ENCODE measurements around the gene FMNL2.
"Not testable (repeated sequence)": the region's sequence is repeated elsewhere in the genome, so short reads cannot be mapped to it uniquely, and the experiment has no call there.

DNA sequence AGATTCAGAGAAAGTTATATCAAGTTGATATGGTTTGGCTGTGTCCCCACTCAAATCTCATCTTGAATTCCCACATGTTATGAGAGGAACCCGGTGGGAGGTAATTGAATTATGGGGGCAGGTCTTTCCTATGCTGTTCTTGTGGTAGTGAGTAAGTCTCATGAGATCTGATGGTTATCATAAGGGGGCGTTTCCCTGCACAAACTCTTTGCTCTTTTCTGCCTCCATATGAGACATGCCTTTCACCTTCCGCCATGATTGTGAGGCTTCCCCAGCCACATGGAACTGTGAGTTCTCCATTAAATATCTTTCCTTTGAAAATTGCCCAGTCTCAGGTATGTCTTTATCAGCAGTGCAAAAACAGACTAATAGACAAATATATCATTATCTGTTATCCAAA lies 187.5 kb downstream of the FMNL2 start:
- not testable (repeated sequence) for TF ChIP-seq POLR2A (IDR thresholded peaks at IDR 0.05; ENCODE audit: low read depth)
- TF ChIP-seq, protein P1, sequence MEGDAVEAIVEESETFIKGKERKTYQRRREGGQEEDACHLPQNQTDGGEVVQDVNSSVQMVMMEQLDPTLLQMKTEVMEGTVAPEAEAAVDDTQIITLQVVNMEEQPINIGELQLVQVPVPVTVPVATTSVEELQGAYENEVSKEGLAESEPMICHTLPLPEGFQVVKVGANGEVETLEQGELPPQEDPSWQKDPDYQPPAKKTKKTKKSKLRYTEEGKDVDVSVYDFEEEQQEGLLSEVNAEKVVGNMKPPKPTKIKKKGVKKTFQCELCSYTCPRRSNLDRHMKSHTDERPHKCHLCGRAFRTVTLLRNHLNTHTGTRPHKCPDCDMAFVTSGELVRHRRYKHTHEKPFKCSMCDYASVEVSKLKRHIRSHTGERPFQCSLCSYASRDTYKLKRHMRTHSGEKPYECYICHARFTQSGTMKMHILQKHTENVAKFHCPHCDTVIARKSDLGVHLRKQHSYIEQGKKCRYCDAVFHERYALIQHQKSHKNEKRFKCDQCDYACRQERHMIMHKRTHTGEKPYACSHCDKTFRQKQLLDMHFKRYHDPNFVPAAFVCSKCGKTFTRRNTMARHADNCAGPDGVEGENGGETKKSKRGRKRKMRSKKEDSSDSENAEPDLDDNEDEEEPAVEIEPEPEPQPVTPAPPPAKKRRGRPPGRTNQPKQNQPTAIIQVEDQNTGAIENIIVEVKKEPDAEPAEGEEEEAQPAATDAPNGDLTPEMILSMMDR (IDR thresholded peaks at IDR 0.05), result not testable (repeated sequence)

All from esophagus muscularis mucosa (tissue), 3 donors.